Kidney epithelial cell (primary cell): ENCODE data around the gene ENTREP3. TPM values are rescaled to one million over a fixed set of nuclear protein-coding genes. Genes with fewer than 3 reads are reported as not detected.

Source experiments
- DNase-seq: peaks from one replicate; pipeline ENCODE4 v3.0.0-alpha.2; 2010; ENCODE audit warnings: low read depth
- H3K27me3 ChIP-seq: 2 replicates; pipeline ENCODE4 v1.6.0; 2011; ENCODE audit warnings: low read length; ENCODE audit not compliant: control insufficient read depth, insufficient read depth
- H3K36me3 ChIP-seq: 2 replicates; pipeline ENCODE4 v1.5.1; 2011; ENCODE audit warnings: low read length; ENCODE audit not compliant: control insufficient read depth, insufficient read depth
- H3K4me3 ChIP-seq: 2 replicates; pipeline ENCODE4 v1.5.1; 2011; ENCODE audit warnings: low read depth, mild to moderate bottlenecking, control low read depth, low read length
- total RNA-seq: library from RNA; depleted of rRNA; stranded (reverse); fragments of >200 nt; gene quantifications from 2 replicates; pipeline ENCODE4 v1.2.3, GENCODE V29; 2015
- TF ChIP-seq, protein P1 (sequence below): IDR thresholded peaks from 2 replicates; pipeline ENCODE4 v1.5.1; 2011; ENCODE audit warnings: mild to moderate bottlenecking, moderate library complexity, low read length, control low read depth, inconsistent platforms; ENCODE audit not compliant: insufficient read depth, poor library complexity, severe bottlenecking

ENTREP3 gene
- total RNA-seq, 1 donor from 2014 or later: 13.2 TPM

DNA sequence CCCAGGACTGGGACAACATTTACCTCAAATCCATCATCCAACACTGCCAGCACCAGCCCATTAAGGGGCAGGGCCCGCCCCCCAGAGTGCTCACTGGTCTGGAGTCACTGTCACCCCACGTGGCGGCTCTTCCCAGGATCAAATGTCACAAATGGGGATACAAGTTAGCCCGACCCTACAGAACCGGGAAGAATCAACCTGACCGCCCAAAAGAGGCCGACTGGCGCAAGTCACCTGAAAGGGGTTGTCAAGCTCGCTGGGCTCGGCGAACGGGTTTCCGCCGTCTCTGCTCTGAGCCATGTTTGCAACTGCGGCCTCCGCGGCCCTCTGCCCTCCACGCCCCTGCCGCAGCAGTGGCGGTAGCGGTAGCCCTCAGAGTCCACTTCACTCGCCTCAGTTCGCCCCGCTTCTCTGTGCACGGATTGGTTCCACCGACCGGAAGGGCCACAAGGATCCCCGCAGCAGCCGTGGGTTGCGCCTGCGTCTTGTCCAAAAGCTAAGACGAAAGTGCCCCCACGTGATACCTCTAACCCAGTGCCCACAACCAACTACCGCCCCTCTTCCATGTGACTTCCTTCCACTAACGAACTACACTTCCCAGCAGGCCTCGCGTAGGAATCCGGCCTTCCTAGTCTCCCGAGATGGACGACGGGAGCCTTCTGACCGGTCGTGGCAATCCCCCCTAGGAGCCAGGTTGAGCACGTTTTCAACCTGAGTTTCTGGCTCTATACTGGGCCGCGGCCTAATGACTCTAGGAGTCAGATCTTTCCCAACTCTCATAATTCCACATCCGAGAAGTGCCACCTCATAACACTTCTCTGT lies 6.8 kb upstream of the ENTREP3 start, which contains the start of gene SCAMP3:
Gene SCAMP3, minus strand, starts transcription at position 509 of the 822 bp plus-strand sequence. Its CDS starts 209 bp downstream, at position 300.
- peak within 1 kb of the TSS; percentile 74 for H3K4me3 ChIP-seq
- TF ChIP-seq, protein P1, sequence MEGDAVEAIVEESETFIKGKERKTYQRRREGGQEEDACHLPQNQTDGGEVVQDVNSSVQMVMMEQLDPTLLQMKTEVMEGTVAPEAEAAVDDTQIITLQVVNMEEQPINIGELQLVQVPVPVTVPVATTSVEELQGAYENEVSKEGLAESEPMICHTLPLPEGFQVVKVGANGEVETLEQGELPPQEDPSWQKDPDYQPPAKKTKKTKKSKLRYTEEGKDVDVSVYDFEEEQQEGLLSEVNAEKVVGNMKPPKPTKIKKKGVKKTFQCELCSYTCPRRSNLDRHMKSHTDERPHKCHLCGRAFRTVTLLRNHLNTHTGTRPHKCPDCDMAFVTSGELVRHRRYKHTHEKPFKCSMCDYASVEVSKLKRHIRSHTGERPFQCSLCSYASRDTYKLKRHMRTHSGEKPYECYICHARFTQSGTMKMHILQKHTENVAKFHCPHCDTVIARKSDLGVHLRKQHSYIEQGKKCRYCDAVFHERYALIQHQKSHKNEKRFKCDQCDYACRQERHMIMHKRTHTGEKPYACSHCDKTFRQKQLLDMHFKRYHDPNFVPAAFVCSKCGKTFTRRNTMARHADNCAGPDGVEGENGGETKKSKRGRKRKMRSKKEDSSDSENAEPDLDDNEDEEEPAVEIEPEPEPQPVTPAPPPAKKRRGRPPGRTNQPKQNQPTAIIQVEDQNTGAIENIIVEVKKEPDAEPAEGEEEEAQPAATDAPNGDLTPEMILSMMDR: no peak
- H3K36me3 ChIP-seq: peaks cover 1% of the 10 kb centered on the region
- H3K27me3 ChIP-seq: no peaks in the 10 kb centered on the region
- DNase-seq: peak; percentile 98

DNA sequence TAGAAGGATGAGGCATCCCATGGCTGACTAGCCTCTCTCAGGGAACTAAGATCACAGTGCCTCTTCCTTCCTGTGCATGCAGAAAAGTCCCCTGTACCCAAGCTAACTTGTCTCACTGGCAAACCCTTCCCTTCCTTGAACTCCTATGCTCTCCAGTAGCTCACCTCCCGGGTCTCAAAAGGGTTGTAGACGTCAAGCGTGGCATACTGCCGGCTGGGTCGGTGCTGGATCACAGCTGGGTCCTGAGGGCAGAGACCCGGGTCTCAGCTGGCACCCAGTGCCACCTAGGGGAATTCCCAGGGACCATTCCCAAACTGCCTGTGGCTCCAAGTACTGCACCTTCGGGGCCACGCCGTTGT lies 6.2 kb upstream of the ENTREP3 start:
- Histone ChIP-seq H3K36me3 (no peaks in the 10 kb centered on the region), H3K27me3 (no peaks in the 10 kb centered on the region), H3K4me3 (peak overlapping the region; percentile 74)
- TF ChIP-seq, protein P1: no peak
- no peak for DNase-seq

DNA sequence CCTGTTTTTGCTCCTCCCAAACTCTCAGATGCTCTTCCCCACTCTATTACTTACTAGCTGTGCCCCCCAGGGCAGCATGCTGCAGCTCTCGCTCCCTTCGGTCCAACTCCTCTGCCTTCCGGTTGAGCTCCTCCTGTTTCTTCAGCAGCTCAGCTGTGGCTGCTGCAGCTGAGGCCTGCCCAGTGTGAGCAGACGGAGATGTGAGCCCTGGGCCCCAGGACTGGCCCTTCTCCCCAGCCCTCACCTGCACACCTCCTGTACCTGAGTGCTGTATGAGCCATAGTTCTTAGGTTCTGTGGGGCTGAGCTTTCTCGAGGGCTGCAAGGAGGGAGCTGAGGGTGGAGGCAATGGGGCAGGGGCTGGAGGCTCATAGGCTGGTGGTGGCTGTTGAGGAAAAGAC lies 5.0 kb upstream of the ENTREP3 start:
- Histone ChIP-seq H3K4me3 (no peak overlapping the region), H3K27me3 (no peaks in the 10 kb centered on the region), H3K36me3 (no peaks in the 10 kb centered on the region)
- TF ChIP-seq, protein P1: no peak
- DNase-seq: no peak

DNA sequence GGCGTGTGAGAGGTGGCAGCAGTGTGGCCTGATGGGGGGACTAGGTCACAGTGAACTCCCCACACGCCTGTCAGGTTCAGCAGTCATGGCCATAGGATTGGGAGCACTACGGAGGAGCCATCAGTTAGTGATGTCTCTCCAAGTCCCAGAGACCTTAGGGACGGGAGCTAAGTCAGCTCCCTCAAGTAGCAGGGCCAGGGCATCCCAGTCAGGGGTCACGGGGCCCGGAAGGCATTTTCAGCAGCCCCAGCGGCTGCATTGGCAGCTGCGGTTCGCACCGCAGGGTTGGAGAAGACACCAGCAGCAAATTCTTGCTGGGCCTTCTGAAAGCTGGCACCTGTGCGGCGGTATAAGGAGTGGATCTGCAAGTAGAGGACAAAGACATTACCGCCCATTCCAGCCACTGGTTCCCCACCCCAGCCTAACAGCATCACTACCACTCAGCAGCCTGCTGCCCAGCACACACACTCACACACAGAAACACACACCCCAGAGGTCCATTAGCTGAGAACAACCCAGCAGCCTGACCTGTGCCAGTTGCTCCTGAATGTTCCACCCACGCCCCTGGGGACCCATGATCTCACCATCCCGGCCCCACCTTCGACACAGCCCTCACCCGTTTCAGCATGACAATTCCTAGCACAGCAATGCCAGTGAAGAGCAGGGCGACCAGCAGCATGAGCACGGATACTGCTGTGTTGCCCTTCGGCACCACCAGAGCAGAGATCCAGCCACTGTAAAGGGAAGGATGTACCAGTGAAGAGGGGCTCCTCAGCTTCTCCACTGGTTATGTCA lies 972 bp upstream of the ENTREP3 start:
- Histone ChIP-seq H3K36me3 (no peaks in the 10 kb centered on the region), H3K27me3 (no peaks in the 10 kb centered on the region), H3K4me3 (no peak overlapping the region)
- TF ChIP-seq, protein P1: no peak
- no peak for DNase-seq

DNA sequence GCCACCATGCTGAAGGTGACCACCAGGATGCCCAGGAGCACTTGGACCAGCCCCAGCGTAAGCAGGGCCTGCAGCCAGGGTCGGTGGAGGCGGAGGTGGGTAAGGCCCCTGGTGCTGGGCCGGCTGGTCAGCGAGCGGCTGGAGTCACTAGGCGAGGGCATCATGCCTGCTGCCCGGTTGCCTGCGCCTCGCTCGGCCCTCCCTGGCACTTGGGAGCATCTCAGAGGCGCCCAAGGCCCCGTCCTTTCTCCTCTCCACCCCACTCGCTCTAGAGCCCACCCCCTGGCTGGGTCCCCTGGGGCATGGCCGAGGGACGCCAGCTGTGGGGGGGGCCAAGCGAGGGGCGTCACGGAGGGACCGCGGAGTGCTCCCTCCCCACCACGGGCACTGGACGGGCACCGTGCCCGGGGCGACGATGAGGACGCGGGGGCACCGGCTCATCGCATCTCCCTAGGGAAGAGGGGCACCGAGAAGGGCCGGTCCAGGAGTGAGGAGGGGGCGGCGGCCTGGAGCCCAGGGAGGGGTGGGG lies 505 bp downstream of the ENTREP3 start:
- DNase-seq: no peak
- H3K36me3 ChIP-seq: no peaks in the 10 kb centered on the region
- H3K27me3 ChIP-seq: no peaks in the 10 kb centered on the region
- TF ChIP-seq, protein P1: no peak
- H3K4me3 ChIP-seq: peak overlapping the region; percentile 80
